BE2C (cell line): ENCODE results near the gene PIP4K2C.
"Not testable (repeated sequence)": the region's sequence is repeated elsewhere in the genome, so short reads cannot be mapped to it uniquely, and the experiment has no call there.

Source experiments
- DNase-seq: peaks from one replicate; pipeline ENCODE4 v3.0.0-alpha.2; 2020
- H3K27me3 ChIP-seq: fragments of 250-450 bp; sonication (Bioruptor Pico); 2 replicates; pipeline ENCODE4 v1.5.1; 2020; ENCODE audit warnings: mild to moderate bottlenecking
- H3K36me3 ChIP-seq: fragments of 250-450 bp; sonication (Bioruptor Pico); 2 replicates; pipeline ENCODE4 v1.5.1; 2020; ENCODE audit warnings: mild to moderate bottlenecking
- H3K4me1 ChIP-seq: fragments of 250-450 bp; sonication (Bioruptor Pico); 2 replicates; pipeline ENCODE4 v1.5.1; 2020
- H3K4me3 ChIP-seq: 2 replicates; pipeline ENCODE4 v1.5.1; 2011; ENCODE audit warnings: low read depth, low read length
- H3K9me3 ChIP-seq: fragments of 250-450 bp; sonication (Bioruptor Pico); 2 replicates; pipeline ENCODE4 v1.5.1; 2020
- CTCF ChIP-seq: IDR thresholded peaks from 2 replicates; pipeline ENCODE4 v1.5.1; 2012; ENCODE audit warnings: mild to moderate bottlenecking, low read depth, low read length

The PIP4K2C gene

GRCh38 chr12:57554453-57554852, 36.5 kb upstream of the PIP4K2C start:
- no peak for TF ChIP-seq CTCF
- H3K9me3 ChIP-seq = no peaks in the 10 kb centered on the region
- H3K36me3 ChIP-seq = no peaks in the 10 kb centered on the region
- H3K4me3 ChIP-seq = no peak overlapping the region
- H3K27me3 ChIP-seq = no peaks in the 10 kb centered on the region
- peaks cover 19% of the 10 kb centered on the region for H3K4me1 ChIP-seq
- no peak for DNase-seq

- Histone ChIP-seq H3K36me3 (no peaks in the 10 kb centered on the region), H3K4me3 (no peak overlapping the region), H3K4me1 (peaks cover 19% of the 10 kb centered on the region), H3K27me3 (no peaks in the 10 kb centered on the region), H3K9me3 (no peaks in the 10 kb centered on the region)
- no peak for DNase-seq
- TF ChIP-seq CTCF = no peak
Measured at GRCh38 chr12:57554897-57555296, 36.1 kb upstream of the PIP4K2C start.

- no peak overlapping the region for H3K4me3 ChIP-seq
- DNase-seq = no peak
- H3K9me3 ChIP-seq = no peaks in the 10 kb centered on the region
- no peak for TF ChIP-seq CTCF
- H3K27me3 ChIP-seq = no peaks in the 10 kb centered on the region
- H3K36me3 ChIP-seq = no peaks in the 10 kb centered on the region
- H3K4me1 ChIP-seq = peaks cover 3% of the 10 kb centered on the region
Measured at GRCh38 chr12:57558864-57559263, 32.1 kb upstream of the PIP4K2C start.

GRCh38 chr12:57560516-57560915, 30.5 kb upstream of the PIP4K2C start:
- Histone ChIP-seq H3K27me3 (no peaks in the 10 kb centered on the region), H3K4me3 (no peak overlapping the region)
- no peak for TF ChIP-seq CTCF

GRCh38 chr12:57561117-57561516, 29.9 kb upstream of the PIP4K2C start:
- H3K9me3 ChIP-seq, H3K27me3 ChIP-seq, DNase-seq, H3K4me3 ChIP-seq, H3K4me1 ChIP-seq, H3K36me3 ChIP-seq: not testable (repeated sequence)

More at GRCh38 chr12:57560516-57560915, 30.5 kb upstream of the PIP4K2C start:
- Histone ChIP-seq H3K4me1 (no peaks in the 10 kb centered on the region; the same call in 1 of the 2 replicates), H3K36me3 (peaks cover 3% of the 10 kb centered on the region), H3K9me3 (no peaks in the 10 kb centered on the region)
- DNase-seq = no peak

GRCh38 chr12:57563358-57563757, 27.6 kb upstream of the PIP4K2C start:
- no peak for DNase-seq
- no peak for TF ChIP-seq CTCF
- Histone ChIP-seq H3K4me3 (no peak overlapping the region), H3K27me3 (no peaks in the 10 kb centered on the region), H3K4me1 (no peaks in the 10 kb centered on the region), H3K9me3 (no peaks in the 10 kb centered on the region), H3K36me3 (peaks cover 3% of the 10 kb centered on the region)

- H3K27me3 ChIP-seq = no peaks in the 10 kb centered on the region
- no peak for DNase-seq
- no peak overlapping the region for H3K4me3 ChIP-seq
- H3K36me3 ChIP-seq = peaks cover 5% of the 10 kb centered on the region
- no peaks in the 10 kb centered on the region for H3K4me1 ChIP-seq
- no peaks in the 10 kb centered on the region for H3K9me3 ChIP-seq
- no peak for TF ChIP-seq CTCF
Measured at GRCh38 chr12:57564178-57564740, 26.7 kb upstream of the PIP4K2C start.
